Measurements from ENCODE around the gene CD248.

GRCh38 chr11:66290330-66290621 is 26.6 kb downstream of the CD248 start:
- TF ChIP-seq GABPA (IDR thresholded peaks at IDR 0.05; ENCODE audit: low read depth) (no peak), CTCF (IDR thresholded peaks at IDR 0.05; ENCODE audit: insufficient read depth, low read length) (no peak), REST (IDR thresholded peaks at IDR 0.05; ENCODE audit: insufficient replicate concordance, low read depth) (no peak)

Data from HL-60 (cell line).